OCI-LY3 (cell line): ENCODE data around the gene CHD9.

Source experiments
- EZH2phosphoT487 ChIP-seq: fragments of 200-600 bp; shearing (Covaris generic); IDR thresholded peaks from 2 replicates; pipeline ENCODE4 v1.6.1; 2018; ENCODE audit warnings: antibody characterized with exemption, mixed run types, low read depth
- TF ChIP-seq, protein P1 (sequence below): fragments of 200-600, 300-600 bp; sonication (generic); IDR thresholded peaks from 2 replicates; pipeline ENCODE4 v1.5.1; 2014; ENCODE audit warnings: antibody characterized with exemption, low read length, low read depth

- TF ChIP-seq, protein P1, sequence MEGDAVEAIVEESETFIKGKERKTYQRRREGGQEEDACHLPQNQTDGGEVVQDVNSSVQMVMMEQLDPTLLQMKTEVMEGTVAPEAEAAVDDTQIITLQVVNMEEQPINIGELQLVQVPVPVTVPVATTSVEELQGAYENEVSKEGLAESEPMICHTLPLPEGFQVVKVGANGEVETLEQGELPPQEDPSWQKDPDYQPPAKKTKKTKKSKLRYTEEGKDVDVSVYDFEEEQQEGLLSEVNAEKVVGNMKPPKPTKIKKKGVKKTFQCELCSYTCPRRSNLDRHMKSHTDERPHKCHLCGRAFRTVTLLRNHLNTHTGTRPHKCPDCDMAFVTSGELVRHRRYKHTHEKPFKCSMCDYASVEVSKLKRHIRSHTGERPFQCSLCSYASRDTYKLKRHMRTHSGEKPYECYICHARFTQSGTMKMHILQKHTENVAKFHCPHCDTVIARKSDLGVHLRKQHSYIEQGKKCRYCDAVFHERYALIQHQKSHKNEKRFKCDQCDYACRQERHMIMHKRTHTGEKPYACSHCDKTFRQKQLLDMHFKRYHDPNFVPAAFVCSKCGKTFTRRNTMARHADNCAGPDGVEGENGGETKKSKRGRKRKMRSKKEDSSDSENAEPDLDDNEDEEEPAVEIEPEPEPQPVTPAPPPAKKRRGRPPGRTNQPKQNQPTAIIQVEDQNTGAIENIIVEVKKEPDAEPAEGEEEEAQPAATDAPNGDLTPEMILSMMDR: no peak
- no peak for TF ChIP-seq EZH2phosphoT487
Observed at GRCh38 chr16:53123747-53124146, 69.0 kb downstream of the CHD9 start.
